HCT116 (cell line): ENCODE results near the gene MED16.

Experiments used
- MAX ChIP-seq: IDR thresholded peaks from 2 replicates; pipeline ENCODE4 v1.6.1; 2012
- POLR2A ChIP-seq: IDR thresholded peaks from 2 replicates; pipeline ENCODE4 v1.7.0; 2011; ENCODE audit warnings: borderline replicate concordance; ENCODE audit not compliant: insufficient read depth, insufficient read length; ENCODE audit errors: extremely low read depth
- POLR2AphosphoS5 ChIP-seq: IDR thresholded peaks from 2 replicates; pipeline ENCODE4 v1.6.1; 2011; ENCODE audit warnings: mild to moderate bottlenecking, low read depth, low read length, moderate library complexity
- RAD21 ChIP-seq: IDR thresholded peaks from 2 replicates; pipeline ENCODE4 v1.6.1; 2012; ENCODE audit warnings: low read depth, mild to moderate bottlenecking
- ZBTB33 ChIP-seq: IDR thresholded peaks from 2 replicates; pipeline ENCODE4 v1.6.1; 2011; ENCODE audit warnings: mild to moderate bottlenecking, low read length, moderate library complexity; ENCODE audit not compliant: insufficient replicate concordance; ENCODE audit errors: extremely low read depth
- ZFX ChIP-seq: fragments of 450-650 bp; IDR thresholded peaks from 2 replicates; pipeline ENCODE4 v1.6.1; 2017
- TF ChIP-seq, protein P1 (sequence below), 3 experiments: fragments of 200-600 bp in 1 of 3; sonication (generic) in 1 of 3; IDR thresholded peaks in 2 of 3; conservative IDR thresholded peaks in 1 of 3; 2 replicates each; pipeline ENCODE4 v1.5.1; 2012 to 2017; ENCODE audit warnings: low read depth in 2 of 3, low read length in 2 of 3, antibody characterized with exemption in 1 of 3, borderline replicate concordance in 1 of 3, control low read depth in 1 of 3, mild to moderate bottlenecking in 1 of 3, mixed read lengths in 1 of 3, mixed run types in 1 of 3, moderate library complexity in 1 of 3; ENCODE audit not compliant: insufficient read depth in 1 of 3

DNA sequence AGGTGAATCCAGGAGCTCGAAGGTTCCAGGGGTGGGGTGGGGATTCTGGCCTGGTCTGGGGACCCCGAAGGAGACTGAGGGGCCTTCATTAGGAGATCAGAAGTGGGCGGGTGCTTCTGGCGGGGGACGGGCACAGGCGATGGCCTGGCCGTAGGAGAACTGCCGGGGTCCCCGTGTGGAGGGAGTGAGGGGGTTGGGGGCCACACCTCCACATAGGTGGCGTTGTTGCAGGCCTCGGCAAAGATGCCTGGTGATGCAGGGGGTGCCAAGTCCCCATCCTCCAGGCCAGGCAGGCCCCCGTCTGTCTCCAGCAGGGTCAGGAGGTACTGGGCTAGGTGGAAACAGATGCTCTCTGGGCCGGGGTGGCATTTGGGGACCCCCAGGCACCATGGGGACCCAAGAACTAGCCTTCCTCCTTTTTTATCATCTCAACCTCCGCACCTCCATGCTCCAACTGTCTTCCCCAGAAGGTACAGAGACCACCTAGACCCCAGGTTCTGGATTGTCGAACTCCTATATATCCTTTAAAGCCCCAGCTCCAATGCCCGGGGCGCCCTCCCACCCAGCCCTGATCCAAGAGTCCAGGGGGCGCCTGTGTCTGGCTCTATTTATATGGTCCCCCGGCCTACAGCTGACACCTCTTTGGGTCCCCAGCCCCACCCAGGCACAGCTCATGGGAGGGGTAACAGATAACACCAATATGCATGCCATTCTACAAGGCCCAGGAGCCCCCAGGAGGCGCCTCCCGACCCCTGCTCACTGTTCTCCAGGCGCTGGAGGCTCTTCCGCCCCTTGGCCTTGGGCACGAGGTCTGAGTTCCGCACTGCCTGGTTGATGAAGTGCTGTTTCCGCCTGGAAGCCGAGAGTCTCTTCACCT is 8.5 kb upstream of the MED16 start:
- TF ChIP-seq, protein P1, sequence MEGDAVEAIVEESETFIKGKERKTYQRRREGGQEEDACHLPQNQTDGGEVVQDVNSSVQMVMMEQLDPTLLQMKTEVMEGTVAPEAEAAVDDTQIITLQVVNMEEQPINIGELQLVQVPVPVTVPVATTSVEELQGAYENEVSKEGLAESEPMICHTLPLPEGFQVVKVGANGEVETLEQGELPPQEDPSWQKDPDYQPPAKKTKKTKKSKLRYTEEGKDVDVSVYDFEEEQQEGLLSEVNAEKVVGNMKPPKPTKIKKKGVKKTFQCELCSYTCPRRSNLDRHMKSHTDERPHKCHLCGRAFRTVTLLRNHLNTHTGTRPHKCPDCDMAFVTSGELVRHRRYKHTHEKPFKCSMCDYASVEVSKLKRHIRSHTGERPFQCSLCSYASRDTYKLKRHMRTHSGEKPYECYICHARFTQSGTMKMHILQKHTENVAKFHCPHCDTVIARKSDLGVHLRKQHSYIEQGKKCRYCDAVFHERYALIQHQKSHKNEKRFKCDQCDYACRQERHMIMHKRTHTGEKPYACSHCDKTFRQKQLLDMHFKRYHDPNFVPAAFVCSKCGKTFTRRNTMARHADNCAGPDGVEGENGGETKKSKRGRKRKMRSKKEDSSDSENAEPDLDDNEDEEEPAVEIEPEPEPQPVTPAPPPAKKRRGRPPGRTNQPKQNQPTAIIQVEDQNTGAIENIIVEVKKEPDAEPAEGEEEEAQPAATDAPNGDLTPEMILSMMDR (IDR thresholded peaks at IDR 0.05 in 2 of 3, conservative IDR thresholded peaks at IDR 0.05 in 1 of 3; ENCODE audit: borderline replicate concordance in 1 of 3, insufficient read depth in 1 of 3, low read depth in 2 of 3, low read length in 2 of 3), result no peak
- TF ChIP-seq ZBTB33, result no peak
- no peak for TF ChIP-seq RAD21
- TF ChIP-seq POLR2A, result no peak
- no peak for TF ChIP-seq POLR2AphosphoS5
- no peak for TF ChIP-seq MAX
- TF ChIP-seq ZFX, result no peak
